H1 (cell line): ENCODE data around the gene TUBD1. TPM values are rescaled to one million over a fixed set of nuclear protein-coding genes. Genes with fewer than 3 reads are reported as not detected.

Source experiments
- CTCF ChIA-PET: fragments of 300-600 bp; sonication (Branson Sonifier 250); formaldehyde crosslinking; loops from one replicate; lab custom pipeline; 2021; ENCODE audit not compliant: partially characterized antibody; lab: Charles Lee
- POLR2A ChIA-PET: fragments of 300-600 bp; sonication (Branson Sonifier 250); formaldehyde crosslinking; loops from one replicate; lab custom pipeline; 2021; ENCODE audit warnings: inconsistent platforms; ENCODE audit not compliant: partially characterized antibody; lab: Charles Lee
- DNase-seq, 2 experiments: peaks; one replicate each; pipeline versions ENCODE4 v3.0.0 to v3.0.0-alpha.2; 2010 to 2022; ENCODE audit warnings: low spot score in 2 of 2, low read depth in 1 of 2, mixed read lengths in 1 of 2
- FAIRE-seq: peaks from 2 replicates; lab custom pipeline; 2011; peaks lifted over from hg19 to GRCh38; lab: Jason Lieb, UNC
- H2AFZ ChIP-seq: 2 replicates; pipeline ENCODE4 v1.8.1; 2012; ENCODE audit warnings: low read length, inconsistent platforms
- H2AK5ac ChIP-seq: 2 replicates; pipeline ENCODE4 v1.6.1; 2013; ENCODE audit warnings: low read depth, low read length
- H2BK120ac ChIP-seq: replicated peaks from 2 replicates; pipeline ENCODE3; 2013; ENCODE audit warnings: low read depth, low read length, inconsistent platforms
- H2BK12ac ChIP-seq: 2 replicates; pipeline ENCODE4 v1.6.1; 2013; ENCODE audit warnings: low read depth, low read length
- H2BK15ac ChIP-seq: 2 replicates; pipeline ENCODE4 v1.6.1; 2013; ENCODE audit warnings: low read length
- H2BK20ac ChIP-seq: 2 replicates; pipeline ENCODE4 v1.6.1; 2013; ENCODE audit warnings: low read length
- H2BK5ac ChIP-seq: 2 replicates; pipeline ENCODE4 v1.6.1; 2013; ENCODE audit warnings: low read depth, low read length
- H3K14ac ChIP-seq: 2 replicates; pipeline ENCODE4 v1.6.1; 2013; ENCODE audit warnings: inconsistent platforms; ENCODE audit not compliant: insufficient read length
- H3K18ac ChIP-seq: 2 replicates; pipeline ENCODE4 v1.6.1; 2013; ENCODE audit warnings: low read length; ENCODE audit errors: extremely low read depth
- H3K23ac ChIP-seq: 2 replicates; pipeline ENCODE4 v1.6.1; 2013; ENCODE audit warnings: inconsistent platforms; ENCODE audit not compliant: insufficient read length
- H3K23me2 ChIP-seq: 2 replicates; pipeline ENCODE4 v1.6.1; 2013; ENCODE audit warnings: low read depth, low read length
- H3K27ac ChIP-seq: 2 replicates; pipeline ENCODE4 v1.6.1; 2011; ENCODE audit warnings: low read depth, low read length, inconsistent platforms
- H3K27me3 ChIP-seq, 4 experiments: replicated peaks in 1 of 4; 1 replicate in 1 of 4; 2 replicates in 3 of 4; pipeline versions ENCODE4 v1.6.1 to v1.8.1; 2011 to 2013; ENCODE audit warnings: low read length in 3 of 4, mild to moderate bottlenecking in 3 of 4, inconsistent platforms in 2 of 4, mixed read lengths in 2 of 4, moderate library complexity in 1 of 4; ENCODE audit not compliant: control insufficient read depth in 3 of 4, insufficient read depth in 3 of 4; ENCODE audit errors: extremely low read depth in 1 of 4
- H3K36me3 ChIP-seq, 4 experiments: 2 replicates each; pipeline versions ENCODE4 v1.6.1 to v1.8.1; 2011 to 2013; ENCODE audit warnings: mild to moderate bottlenecking in 4 of 4, low read length in 3 of 4, moderate library complexity in 2 of 4, control low read depth in 1 of 4, inconsistent platforms in 1 of 4; ENCODE audit not compliant: insufficient read depth in 4 of 4, control insufficient read depth in 2 of 4
- H3K4ac ChIP-seq: replicated peaks from 2 replicates; pipeline ENCODE3; 2013; ENCODE audit warnings: low read length, low read depth, mixed read lengths, inconsistent platforms; ENCODE audit not compliant: insufficient read length
- H3K4me1 ChIP-seq, 4 experiments: replicated peaks in 1 of 4; 1 replicate in 1 of 4; 2 replicates in 3 of 4; pipeline versions ENCODE4 v1.6.1 to v1.8.1; 2011 to 2013; ENCODE audit warnings: low read length in 3 of 4, inconsistent platforms in 2 of 4, mixed read lengths in 1 of 4; ENCODE audit not compliant: insufficient read depth in 4 of 4, control insufficient read depth in 3 of 4
- H3K4me2 ChIP-seq, 2 experiments: 2 replicates each; pipeline versions ENCODE4 v1.6.1 to v1.8.1; 2011 to 2013; ENCODE audit warnings: low read depth in 2 of 2, low read length in 2 of 2, control low read depth in 1 of 2, inconsistent platforms in 1 of 2, mild to moderate bottlenecking in 1 of 2; ENCODE audit not compliant: insufficient read depth in 1 of 2
- H3K4me3 ChIP-seq, 4 experiments: fragments of 200-600, 300-600 bp in 1 of 4; sonication (generic), shearing (Covaris generic), sonication (Bioruptor Twin) in 1 of 4; 2 replicates each; pipeline versions ENCODE4 v1.5.1 to v1.8.1; 2011 to 2016; ENCODE audit warnings: low read length in 4 of 4, low read depth in 3 of 4, control low read depth in 2 of 4, inconsistent platforms in 2 of 4, mild to moderate bottlenecking in 2 of 4, mixed read lengths in 1 of 4, moderate library complexity in 1 of 4; ENCODE audit not compliant: insufficient read depth in 2 of 4; ENCODE audit errors: extremely low read depth in 1 of 4
- H3K56ac ChIP-seq: replicated peaks from 2 replicates; pipeline ENCODE3; 2013; ENCODE audit warnings: low read depth, mild to moderate bottlenecking, mixed read lengths, low read length, inconsistent platforms; ENCODE audit not compliant: insufficient read length
- H3K79me1 ChIP-seq: 2 replicates; pipeline ENCODE4 v1.6.1; 2013; ENCODE audit warnings: low read depth, low read length, control low read depth
- H3K79me2 ChIP-seq, 2 experiments: 2 replicates each; pipeline versions ENCODE4 v1.6.1 to v1.8.1; 2012 to 2013; ENCODE audit warnings: low read length in 2 of 2, mild to moderate bottlenecking in 2 of 2, inconsistent platforms in 1 of 2; ENCODE audit not compliant: insufficient read depth in 2 of 2, control insufficient read depth in 1 of 2
- H3K9ac ChIP-seq, 4 experiments: replicated peaks in 1 of 4; 1 replicate in 1 of 4; 2 replicates in 3 of 4; pipeline versions ENCODE4 v1.6.1 to v1.8.1; 2011 to 2013; ENCODE audit warnings: low read depth in 3 of 4, low read length in 3 of 4, control low read depth in 2 of 4, mild to moderate bottlenecking in 2 of 4, moderate library complexity in 2 of 4, inconsistent platforms in 1 of 4; ENCODE audit errors: extremely low read depth in 1 of 4
- H3K9me3 ChIP-seq, 2 experiments: 2 replicates each; pipeline versions ENCODE4 v1.6.1 to v1.8.1; 2012 to 2013; ENCODE audit warnings: mild to moderate bottlenecking in 2 of 2, moderate library complexity in 2 of 2, control low read depth in 1 of 2, inconsistent platforms in 1 of 2, low read depth in 1 of 2, low read length in 1 of 2, mixed read lengths in 1 of 2; ENCODE audit not compliant: insufficient read depth in 2 of 2
- H4K20me1 ChIP-seq, 2 experiments: replicated peaks in 1 of 2; 2 replicates each; pipeline versions ENCODE3 to v1.8.1; 2011 to 2013; ENCODE audit warnings: inconsistent platforms in 2 of 2, low read length in 2 of 2, mild to moderate bottlenecking in 1 of 2; ENCODE audit not compliant: insufficient read depth in 2 of 2, control insufficient read depth in 1 of 2
- H4K5ac ChIP-seq: 2 replicates; pipeline ENCODE4 v1.6.1; 2013; ENCODE audit warnings: low read length, low read depth, mixed read lengths, inconsistent platforms; ENCODE audit not compliant: insufficient read length
- H4K8ac ChIP-seq: 2 replicates; pipeline ENCODE4 v1.8.0; 2013; ENCODE audit warnings: mild to moderate bottlenecking, moderate library complexity, low read length, inconsistent platforms; ENCODE audit not compliant: insufficient read depth; ENCODE audit errors: extremely low read depth
- H4K91ac ChIP-seq: replicated peaks from 2 replicates; pipeline ENCODE3; 2013; ENCODE audit warnings: low read length, mixed read lengths, inconsistent platforms; ENCODE audit not compliant: insufficient read length
- CHD1 ChIP-seq: IDR thresholded peaks from 2 replicates; pipeline ENCODE4 v1.6.1; 2012; ENCODE audit warnings: low read depth, low read length, improper control_type of control experiment
- SP1 ChIP-seq: IDR thresholded peaks from 2 replicates; pipeline ENCODE4 v1.6.1; 2011; ENCODE audit warnings: low read depth, low read length
- WGBS, 2 experiments: shearing (Covaris generic) in 1 of 2; methylation state at CpG; one replicate each; pipeline versions ENCODE4 v1.1.6 to v1.1.7; 2013 to 2015; ENCODE audit warnings: low lambda C conversion rate in 2 of 2, mixed read lengths in 2 of 2, inconsistent platforms in 1 of 2, low coverage in 1 of 2, missing lambda C conversion rate in 1 of 2; ENCODE audit not compliant: insufficient replicate concordance in 2 of 2, insufficient coverage in 1 of 2, insufficient read length in 1 of 2; ENCODE audit errors: extremely low coverage in 1 of 2, missing lambda C conversion rate in 1 of 2; 5-methylcytosine and 5-hydroxymethylcytosine counted together
- polyA plus RNA-seq, 7 experiments: library from polyadenylated mRNA; depleted of rRNA in 3 of 7; stranded (reverse) in 5 of 7; unstranded in 2 of 7; fragments of >200 nt in 5 of 7; fragments of 200-250 nt in 2 of 7; gene quantifications; 1 replicate in 5 of 7; 2 replicates in 1 of 7; 4 replicates in 1 of 7; pipeline versions ENCODE4 v1.2.1 to v1.2.3, GENCODE V29; 2011 to 2013; ENCODE audit warnings: missing spikeins in 2 of 7, mixed read lengths in 2 of 7
- total RNA-seq: library from RNA; stranded (reverse); fragmentation: NEBNext Ultra II Directional; extraction: Animal tissue kit (Norgen Biotek cat#: 25700); gene quantifications from 2 replicates; pipeline ENCODE4 v1.2.1, GENCODE V29; 2021

The TUBD1 gene
- total and polyA plus RNA-seq, 2 of the 8 experiments (the other 6 are each of a cell fraction or from before 2014, with no cell fraction given) = 9.1 to 17.5 TPM

- FAIRE-seq = no peak
- Histone ChIP-seq H2AFZ (no peak overlapping the region), H3K18ac (no peak overlapping the region), H4K91ac (no peak overlapping the region), H3K4me1 (peaks cover 0 to 7% (median 3%) of the 10 kb centered on the region in 4 experiments; a peak in 4 of 7 replicates), H3K79me2 (no peaks in the 10 kb centered on the region), H3K23ac (no peak overlapping the region), H3K4me2 (peak overlapping the region in 1 of 2 experiments; percentile 33; a peak in 2 of 4 replicates), H3K36me3 (peaks cover 0 to 11% (median 5%) of the 10 kb centered on the region in 4 experiments; a peak in 4 of 8 replicates), H2BK120ac (no peak overlapping the region), H4K5ac (no peak overlapping the region), H3K9ac (no peak overlapping the region), H2BK20ac (no peak overlapping the region), H3K27me3 (no peaks in the 10 kb centered on the region), H3K14ac (no peak overlapping the region), H2BK15ac (no peak overlapping the region), H3K23me2 (no peaks in the 10 kb centered on the region), H3K4ac (no peak overlapping the region), H3K56ac (no peak overlapping the region), H2BK12ac (no peak overlapping the region), H3K9me3 (no peaks in the 10 kb centered on the region), H3K79me1 (no peaks in the 10 kb centered on the region), H3K27ac (no peak overlapping the region), H2AK5ac (no peak overlapping the region), H2BK5ac (no peak overlapping the region), H3K4me3 (no peak overlapping the region), H4K8ac (no peak overlapping the region), H4K20me1 (no peaks in the 10 kb centered on the region)
- ChIA-PET CTCF (interaction anchor here (0.6 to 1.5 kb wide), 6 partner anchors 9 to 130 kb away, joined by 3 to 4 read pairs (median 3); no protein-coding TSS in a partner anchor), POLR2A (interaction anchor here (0.5 to 1.4 kb wide), 5 partner anchors 14 to 107 kb away, joined by 3 read pairs; no protein-coding TSS in a partner anchor)
- TF ChIP-seq CHD1 (no peak), SP1 (0 out of 2 replicates have a peak, but pooled peaks have one; percentile 36)
- WGBS, 2 experiments = 56 to 100% methylated on average over 1 to 3 of the region's 3 CpGs
- no peak for DNase-seq
Measured at GRCh38 chr17:59856859-59857794, 35.6 kb downstream of the TUBD1 start.
